H9 (cell line): ENCODE measurements around the gene S100A4. TPM values are rescaled to one million over a fixed set of nuclear protein-coding genes. Genes with fewer than 3 reads are reported as not detected.
A peak's percentile ranks its signal among the peaks of the same experiment; 100 is the strongest.

Source experiments
- DNase-seq: peaks from one replicate; pipeline ENCODE4 v3.0.0-alpha.2; 2017
- H2AFZ ChIP-seq: one replicate; pipeline ENCODE4 v1.6.1; 2013; ENCODE audit warnings: mild to moderate bottlenecking, low read length, control low read depth, moderate library complexity
- H2AK5ac ChIP-seq: 2 replicates; pipeline ENCODE4 v1.6.1; 2013; ENCODE audit warnings: low read length, control low read depth, mixed read lengths; ENCODE audit not compliant: insufficient read length
- H2BK120ac ChIP-seq: one replicate; pipeline ENCODE4 v1.6.1; 2013; ENCODE audit warnings: low read depth, mild to moderate bottlenecking, low read length, control low read depth, inconsistent platforms; ENCODE audit not compliant: poor library complexity, severe bottlenecking
- H2BK12ac ChIP-seq: 2 replicates; pipeline ENCODE4 v1.6.1; 2013; ENCODE audit warnings: low read length, control low read depth, mixed read lengths, low read depth; ENCODE audit not compliant: insufficient read length
- H2BK15ac ChIP-seq: 2 replicates; pipeline ENCODE4 v1.6.1; 2013; ENCODE audit warnings: low read depth, low read length, control low read depth
- H2BK20ac ChIP-seq: one replicate; pipeline ENCODE4 v1.6.1; 2013; ENCODE audit warnings: low read depth, mild to moderate bottlenecking, low read length, control low read depth, inconsistent platforms; ENCODE audit not compliant: poor library complexity, severe bottlenecking
- H2BK5ac ChIP-seq: 2 replicates; pipeline ENCODE4 v1.6.1; 2013; ENCODE audit warnings: low read length, control low read depth, mixed read lengths; ENCODE audit not compliant: insufficient read length
- H3K14ac ChIP-seq: 2 replicates; pipeline ENCODE4 v1.6.1; 2013; ENCODE audit warnings: low read length, control low read depth; ENCODE audit not compliant: insufficient read depth
- H3K18ac ChIP-seq: 2 replicates; pipeline ENCODE4 v1.6.1; 2013; ENCODE audit warnings: low read depth, mild to moderate bottlenecking, mixed read lengths, low read length, control low read depth; ENCODE audit not compliant: insufficient read length
- H3K23ac ChIP-seq: 2 replicates; pipeline ENCODE4 v1.6.1; 2013; ENCODE audit warnings: low read length, control low read depth, mixed read lengths, low read depth; ENCODE audit not compliant: insufficient read length
- H3K23me2 ChIP-seq: 2 replicates; pipeline ENCODE4 v1.6.1; 2013; ENCODE audit warnings: low read depth, mild to moderate bottlenecking, mixed read lengths, low read length, control low read depth; ENCODE audit not compliant: insufficient read length, poor library complexity, severe bottlenecking
- H3K27ac ChIP-seq: 2 replicates; pipeline ENCODE4 v1.5.1; 2013; ENCODE audit warnings: low read length, control low read depth, mixed read lengths, low read depth; ENCODE audit not compliant: insufficient read length
- H3K27me3 ChIP-seq: 2 replicates; pipeline ENCODE4 v1.6.1; 2013; ENCODE audit warnings: low read length, control low read depth, inconsistent platforms; ENCODE audit not compliant: insufficient read depth
- H3K4ac ChIP-seq: 2 replicates; pipeline ENCODE4 v1.6.1; 2013; ENCODE audit warnings: low read depth, mild to moderate bottlenecking, control low read depth, inconsistent platforms, low read length, moderate library complexity
- H3K4me1 ChIP-seq: 2 replicates; pipeline ENCODE4 v1.6.1; 2013; ENCODE audit warnings: low read length, control low read depth, inconsistent platforms; ENCODE audit not compliant: insufficient read depth
- H3K4me2 ChIP-seq: 2 replicates; pipeline ENCODE4 v1.6.1; 2013; ENCODE audit warnings: low read length, control low read depth, mixed read lengths; ENCODE audit not compliant: insufficient read length, insufficient read depth
- H3K56ac ChIP-seq: 2 replicates; pipeline ENCODE4 v1.6.1; 2013; ENCODE audit warnings: low read depth, mild to moderate bottlenecking, mixed read lengths, low read length, control low read depth; ENCODE audit not compliant: insufficient read length
- H3K79me1 ChIP-seq: 2 replicates; pipeline ENCODE4 v1.6.1; 2013; ENCODE audit warnings: low read depth, mild to moderate bottlenecking, moderate library complexity, low read length, control low read depth, inconsistent platforms; ENCODE audit not compliant: insufficient read depth, poor library complexity, severe bottlenecking
- H3K79me2 ChIP-seq: 2 replicates; pipeline ENCODE4 v1.6.1; 2013; ENCODE audit warnings: low read length, control low read depth, inconsistent platforms; ENCODE audit not compliant: insufficient read depth
- H3K9ac ChIP-seq: 2 replicates; pipeline ENCODE4 v1.6.1; 2013; ENCODE audit warnings: low read length, control low read depth, mixed read lengths; ENCODE audit not compliant: insufficient read length; ENCODE audit errors: extremely low read depth
- H3K9me3 ChIP-seq: one replicate; pipeline ENCODE4 v1.6.1; 2013; ENCODE audit warnings: low read depth, low read length, inconsistent platforms; ENCODE audit not compliant: control insufficient read depth
- H3T11ph ChIP-seq: one replicate; pipeline ENCODE4 v1.6.1; 2013; ENCODE audit warnings: mild to moderate bottlenecking, low read length, control low read depth, inconsistent platforms
- H4K20me1 ChIP-seq: one replicate; pipeline ENCODE4 v1.6.1; 2013; ENCODE audit not compliant: control insufficient read depth, insufficient read length, insufficient read depth
- H4K5ac ChIP-seq: 2 replicates; pipeline ENCODE4 v1.6.1; 2013; ENCODE audit warnings: low read depth, mild to moderate bottlenecking, mixed read lengths, low read length, control low read depth; ENCODE audit not compliant: insufficient read length
- H4K8ac ChIP-seq: replicated peaks from 2 replicates; pipeline ENCODE4 v1.6.1; 2013; ENCODE audit warnings: low read length, control low read depth, mixed read lengths, low read depth; ENCODE audit not compliant: insufficient read length
- H4K91ac ChIP-seq: 2 replicates; pipeline ENCODE4 v1.6.1; 2013; ENCODE audit warnings: low read depth, mild to moderate bottlenecking, moderate library complexity, mixed read lengths, low read length, control low read depth; ENCODE audit not compliant: insufficient read length
- H3K27ac Mint-ChIP-seq, 3 experiments: 2 replicates in 2 of 3; 3 replicates in 1 of 3; pipeline ENCODE4 v1.8.0; 2020 to 2021; ENCODE audit warnings: mixed read lengths in 3 of 3, mild to moderate bottlenecking in 1 of 3, moderate library complexity in 1 of 3
- H3K27me3 Mint-ChIP-seq: 2 replicates; pipeline ENCODE4 v1.8.0; 2021; ENCODE audit warnings: low read depth, mild to moderate bottlenecking, moderate library complexity, mixed read lengths
- H3K36me3 Mint-ChIP-seq, 3 experiments: 2 replicates in 2 of 3; 3 replicates in 1 of 3; pipeline ENCODE4 v1.8.0; 2020 to 2021; ENCODE audit warnings: low read depth in 3 of 3, mixed read lengths in 3 of 3; ENCODE audit not compliant: insufficient read depth in 1 of 3
- H3K4me1 Mint-ChIP-seq, 2 experiments: 2 replicates each; pipeline ENCODE4 v1.8.0; 2020; ENCODE audit warnings: mixed read lengths in 2 of 2
- H3K4me3 Mint-ChIP-seq, 2 experiments: 2 replicates in 1 of 2; 3 replicates in 1 of 2; pipeline ENCODE4 v1.8.0; 2020 to 2021; ENCODE audit warnings: mild to moderate bottlenecking in 2 of 2, mixed read lengths in 2 of 2, moderate library complexity in 1 of 2
- H3K9me3 Mint-ChIP-seq, 2 experiments: 2 replicates in 1 of 2; 3 replicates in 1 of 2; pipeline ENCODE4 v1.8.0; 2020; ENCODE audit warnings: mild to moderate bottlenecking in 2 of 2, mixed read lengths in 2 of 2, moderate library complexity in 1 of 2
- CTCF ChIP-seq: fragments of 200-600 bp; sonication (generic); conservative IDR thresholded peaks from 3 replicates; pipeline ENCODE4 v1.8.0; 2021; ENCODE audit warnings: antibody characterized with exemption, mild to moderate bottlenecking
- WGBS: extraction: QIAGEN DNeasy Blood & Tissue Kit; methylation state at CpG from one replicate; pipeline ENCODE4 v1.1.7; 2013; ENCODE audit warnings: missing lambda C conversion rate, low lambda C conversion rate, mixed read lengths; ENCODE audit not compliant: insufficient read length; ENCODE audit errors: extremely low coverage; 5-methylcytosine and 5-hydroxymethylcytosine counted together
- total RNA-seq: library from RNA; stranded (reverse); gene quantifications from 2 replicates; pipeline ENCODE4 v1.2.1, GENCODE V29; 2021

Gene S100A4
- total RNA-seq, 1 experiment from 2014 or later = 9.0 TPM

GRCh38 chr1:153577624-153578051 is 32.0 kb upstream of the S100A4 start:
- WGBS = no CpG with 5 or more reads among the region's 9 CpGs
- H3K9ac ChIP-seq = no peak overlapping the region
- H2AFZ ChIP-seq = no peak overlapping the region
- H2BK120ac ChIP-seq = no peak overlapping the region
- no peaks in the 10 kb centered on the region for H3K23me2 ChIP-seq
- no peak overlapping the region for H4K5ac ChIP-seq
- no peak for TF ChIP-seq CTCF
- H3K23ac ChIP-seq = no peak overlapping the region
- H2BK15ac ChIP-seq = no peak overlapping the region
- peaks cover 12 to 15% of the 10 kb centered on the region in 2 experiments; a peak in 4 of 5 replicates for H3K9me3 Mint-ChIP-seq
- no peak overlapping the region for H3K4me2 ChIP-seq
- no peaks in the 10 kb centered on the region for H3K27me3 ChIP-seq
- no peak overlapping the region for H3K14ac ChIP-seq
- H3K79me2 ChIP-seq = no peaks in the 10 kb centered on the region
- H2BK12ac ChIP-seq = no peak overlapping the region
- no peak overlapping the region for H3K18ac ChIP-seq
- peaks cover 17 to 22% of the 10 kb centered on the region in 2 experiments for H3K4me1 Mint-ChIP-seq
- H3K27me3 Mint-ChIP-seq = no peaks in the 10 kb centered on the region
- H3K56ac ChIP-seq = no peak overlapping the region
- H3K27ac Mint-ChIP-seq = peak overlapping the region in 1 of 3 experiments; percentile 27; a peak in 1 of 7 replicates
- no peaks in the 10 kb centered on the region for H3K79me1 ChIP-seq
- H3K27ac ChIP-seq = no peak overlapping the region
- H4K20me1 ChIP-seq = no peaks in the 10 kb centered on the region
- no peak overlapping the region for H3K4ac ChIP-seq
- H4K8ac ChIP-seq = no peak overlapping the region
- no peak overlapping the region for H4K91ac ChIP-seq
- no peaks in the 10 kb centered on the region for H3K9me3 ChIP-seq
- no peaks in the 10 kb centered on the region for H3K4me1 ChIP-seq
- peaks cover 0 to 6% (median 0%) of the 10 kb centered on the region in 3 experiments; a peak in 2 of 7 replicates for H3K36me3 Mint-ChIP-seq
- H3T11ph ChIP-seq = no peak overlapping the region
- no peak overlapping the region for H2BK5ac ChIP-seq
- no peak for DNase-seq
- H2AK5ac ChIP-seq = no peak overlapping the region
- H2BK20ac ChIP-seq = no peak overlapping the region
- no peak overlapping the region; a peak in 1 of 5 replicates for H3K4me3 Mint-ChIP-seq
